BLaER1 (cell line): ENCODE results near the gene SIGLEC11.
"Not testable (repeated sequence)": the region's sequence is repeated elsewhere in the genome, so short reads cannot be mapped to it uniquely, and the experiment has no call there.

ENCODE experiments used
- H3K27ac ChIP-seq: shearing (Covaris generic); formaldehyde crosslinking; 2 replicates; pipeline ENCODE4 v1.8.1; 2022
- H3K27me3 ChIP-seq: shearing (Covaris generic); formaldehyde crosslinking; 2 replicates; pipeline ENCODE4 v1.8.1; 2022
- H3K36me3 ChIP-seq: shearing (Covaris generic); formaldehyde crosslinking; 2 replicates; pipeline ENCODE4 v1.8.1; 2022
- H3K4me1 ChIP-seq: shearing (Covaris generic); formaldehyde crosslinking; 2 replicates; pipeline ENCODE4 v1.8.1; 2022
- H3K4me2 ChIP-seq: shearing (Covaris generic); formaldehyde crosslinking; 2 replicates; pipeline ENCODE4 v1.8.1; 2022
- H3K4me3 ChIP-seq: shearing (Covaris generic); formaldehyde crosslinking; 2 replicates; pipeline ENCODE4 v1.8.1; 2022
- H3K9ac ChIP-seq: shearing (Covaris generic); formaldehyde crosslinking; 2 replicates; pipeline ENCODE4 v1.8.1; 2022
- H3K9me3 ChIP-seq: shearing (Covaris generic); formaldehyde crosslinking; 2 replicates; pipeline ENCODE4 v1.8.1; 2022
- H4K20me1 ChIP-seq: shearing (Covaris generic); formaldehyde crosslinking; 2 replicates; pipeline ENCODE4 v1.8.1; 2022
- Cebpa-rat ChIP-seq: shearing (Covaris generic); IDR thresholded peaks from 2 replicates; pipeline ENCODE4 v1.8.1; 2022

Gene SIGLEC11

GRCh38 chr19:49953416-49953815 is 7.6 kb downstream of the SIGLEC11 start:
- H3K9me3 ChIP-seq: peaks cover 17% of the 10 kb centered on the region
- no peak overlapping the region for H3K9ac ChIP-seq
- H3K36me3 ChIP-seq: no peaks in the 10 kb centered on the region
- peak overlapping the region; percentile 48 for H3K4me2 ChIP-seq
- no peaks in the 10 kb centered on the region for H3K27me3 ChIP-seq
- H3K4me1 ChIP-seq: peaks cover 34% of the 10 kb centered on the region
- H3K27ac ChIP-seq: no peak overlapping the region
- H3K4me3 ChIP-seq: no peak overlapping the region
- TF ChIP-seq Cebpa-rat: no peak
- no peaks in the 10 kb centered on the region for H4K20me1 ChIP-seq

- peaks cover 17% of the 10 kb centered on the region for H3K9me3 ChIP-seq
- no peak overlapping the region for H3K9ac ChIP-seq
- peaks cover 34% of the 10 kb centered on the region for H3K4me1 ChIP-seq
- no peaks in the 10 kb centered on the region for H3K36me3 ChIP-seq
- H4K20me1 ChIP-seq: no peaks in the 10 kb centered on the region
- H3K27me3 ChIP-seq: no peaks in the 10 kb centered on the region
- no peak overlapping the region for H3K27ac ChIP-seq
- H3K4me2 ChIP-seq: peak overlapping the region; percentile 48
- no peak overlapping the region for H3K4me3 ChIP-seq
- no peak for TF ChIP-seq Cebpa-rat
Measured at GRCh38 chr19:49952906-49953305, 8.1 kb downstream of the SIGLEC11 start.

- no peaks in the 10 kb centered on the region for H3K27me3 ChIP-seq
- peaks cover 34% of the 10 kb centered on the region for H3K4me1 ChIP-seq
- peaks cover 17% of the 10 kb centered on the region for H3K9me3 ChIP-seq
- TF ChIP-seq Cebpa-rat: no peak
- 0 out of 2 replicates have a peak overlapping the region, but pooled peaks have one; percentile 2 for H3K4me2 ChIP-seq
- H3K4me3 ChIP-seq: no peak overlapping the region
- no peaks in the 10 kb centered on the region for H4K20me1 ChIP-seq
- no peak overlapping the region for H3K27ac ChIP-seq
- H3K36me3 ChIP-seq: no peaks in the 10 kb centered on the region
- H3K9ac ChIP-seq: no peak overlapping the region
Measured at GRCh38 chr19:49952479-49952836, 8.5 kb downstream of the SIGLEC11 start.

- Histone ChIP-seq H3K9me3 (peaks cover 17% of the 10 kb centered on the region), H3K9ac (no peak overlapping the region), H3K4me1 (peaks cover 34% of the 10 kb centered on the region), H3K27me3 (no peaks in the 10 kb centered on the region), H3K4me3 (no peak overlapping the region), H3K4me2 (peak overlapping the region; percentile 17; the same call in 1 of the 2 replicates), H3K36me3 (no peaks in the 10 kb centered on the region), H4K20me1 (no peaks in the 10 kb centered on the region), H3K27ac (no peak overlapping the region)
- TF ChIP-seq Cebpa-rat: no peak
Measured at GRCh38 chr19:49951806-49952478, 9.0 kb downstream of the SIGLEC11 start.

GRCh38 chr19:49950956-49951526 is 9.9 kb downstream of the SIGLEC11 start:
- no peak overlapping the region for H3K27ac ChIP-seq
- TF ChIP-seq Cebpa-rat: no peak
- peaks cover 34% of the 10 kb centered on the region for H3K4me1 ChIP-seq
- peak overlapping the region; percentile 17 for H3K4me2 ChIP-seq
- H3K9ac ChIP-seq: no peak overlapping the region
- no peaks in the 10 kb centered on the region for H4K20me1 ChIP-seq
- no peaks in the 10 kb centered on the region for H3K36me3 ChIP-seq
- peaks cover 17% of the 10 kb centered on the region for H3K9me3 ChIP-seq
- H3K4me3 ChIP-seq: no peak overlapping the region
- H3K27me3 ChIP-seq: no peaks in the 10 kb centered on the region

- Histone ChIP-seq H3K9me3 (peaks cover 17% of the 10 kb centered on the region), H3K27ac (no peak overlapping the region), H3K36me3 (no peaks in the 10 kb centered on the region), H3K4me2 (no peak overlapping the region), H3K4me3 (no peak overlapping the region), H3K27me3 (no peaks in the 10 kb centered on the region), H3K9ac (no peak overlapping the region), H3K4me1 (peaks cover 34% of the 10 kb centered on the region), H4K20me1 (no peaks in the 10 kb centered on the region)
- TF ChIP-seq Cebpa-rat: no peak
Measured at GRCh38 chr19:49950590-49950948, 10.4 kb downstream of the SIGLEC11 start.

GRCh38 chr19:49949742-49950589 is 11.0 kb downstream of the SIGLEC11 start:
- Histone ChIP-seq H3K27ac (no peak overlapping the region), H3K9ac (no peak overlapping the region), H3K27me3 (no peaks in the 10 kb centered on the region)

GRCh38 chr19:49946415-49946814 is 14.6 kb downstream of the SIGLEC11 start:
- Histone ChIP-seq H3K36me3 (no peaks in the 10 kb centered on the region), H3K9ac (no peak overlapping the region), H3K27me3 (no peaks in the 10 kb centered on the region), H4K20me1 (no peaks in the 10 kb centered on the region), H3K9me3 (peaks cover under 1% of the 10 kb centered on the region; the same call in 1 of the 2 replicates), H3K4me2 (no peak overlapping the region), H3K4me1 (peaks cover 8% of the 10 kb centered on the region), H3K27ac (no peak overlapping the region), H3K4me3 (no peak overlapping the region)
- TF ChIP-seq Cebpa-rat: no peak

More at GRCh38 chr19:49949742-49950589, 11.0 kb downstream of the SIGLEC11 start:
- Histone ChIP-seq H3K4me2 (no peak overlapping the region), H3K9me3 (peaks cover 17% of the 10 kb centered on the region), H3K4me3 (no peak overlapping the region), H4K20me1 (no peaks in the 10 kb centered on the region), H3K4me1 (peaks cover 34% of the 10 kb centered on the region), H3K36me3 (no peaks in the 10 kb centered on the region)
- no peak for TF ChIP-seq Cebpa-rat

GRCh38 chr19:49944567-49944966 is 16.4 kb downstream of the SIGLEC11 start:
- not testable (repeated sequence) for H3K27ac ChIP-seq, H3K27me3 ChIP-seq

GRCh38 chr19:49940482-49940791 is 20.5 kb downstream of the SIGLEC11 start:
- H3K27ac ChIP-seq: no peak overlapping the region
- no peaks in the 10 kb centered on the region for H3K36me3 ChIP-seq
- H3K4me3 ChIP-seq: no peak overlapping the region
- H3K4me1 ChIP-seq: no peaks in the 10 kb centered on the region
- peaks cover 18% of the 10 kb centered on the region; the same call in 1 of the 2 replicates for H4K20me1 ChIP-seq
- H3K4me2 ChIP-seq: no peak overlapping the region
- no peaks in the 10 kb centered on the region for H3K27me3 ChIP-seq
- TF ChIP-seq Cebpa-rat: no peak
- no peaks in the 10 kb centered on the region; the same call in 1 of the 2 replicates for H3K9me3 ChIP-seq
- no peak overlapping the region for H3K9ac ChIP-seq

More at GRCh38 chr19:49944567-49944966, 16.4 kb downstream of the SIGLEC11 start:
- H3K9me3 ChIP-seq, H4K20me1 ChIP-seq, H3K4me1 ChIP-seq, H3K36me3 ChIP-seq, H3K4me2 ChIP-seq, H3K4me3 ChIP-seq, H3K9ac ChIP-seq: not testable (repeated sequence)
